Colonic mucosa (tissue), 4 donors: Measurements from ENCODE around the gene GSG1L. TPM values are rescaled to one million over a fixed set of nuclear protein-coding genes. Genes with fewer than 3 reads are reported as not detected.

Experiments
- DNase-seq: peaks from one replicate; pipeline ENCODE4 v3.0.0-alpha.2; 2020
- H3K27ac ChIP-seq: fragments of 200-600 bp; one replicate; pipeline ENCODE4 v1.8.0; 2021
- H3K27me3 ChIP-seq: fragments of 200-600 bp; one replicate; pipeline ENCODE4 v1.8.0; 2021
- H3K36me3 ChIP-seq: fragments of 200-600 bp; one replicate; pipeline ENCODE4 v1.8.0; 2021
- H3K4me1 ChIP-seq: fragments of 200-600 bp; one replicate; pipeline ENCODE4 v1.8.0; 2021; ENCODE audit warnings: mild to moderate bottlenecking
- H3K4me3 ChIP-seq: fragments of 200-600 bp; one replicate; pipeline ENCODE4 v1.8.0; 2021
- H3K9ac ChIP-seq, 2 donors: one replicate each; pipeline ENCODE4 v1.7.0; 2013; ENCODE audit warnings: control low read depth in 2 of 2, low read depth in 2 of 2, low read length in 2 of 2
- H3K9me3 ChIP-seq: fragments of 200-600 bp; one replicate; pipeline ENCODE4 v1.8.0; 2021
- CTCF ChIP-seq: fragments of 200-600 bp; IDR thresholded peaks from one replicate; pipeline ENCODE4 v1.8.0; 2022; ENCODE audit warnings: antibody characterized with exemption, mild to moderate bottlenecking
- intact Hi-C: fragments of 100-400 bp; cut with DNase I; formaldehyde crosslinking; loops from one replicate; pipeline ENCODE4 v1.14.1; 2022
- total RNA-seq, 2 donors: library from RNA; stranded (reverse); fragmentation: NEBNext Ultra II Directional in 1 of 2; extraction: Animal tissue kit (Norgen Biotek cat#: 25700) in 1 of 2; gene quantifications; one replicate each; pipeline ENCODE4 v1.2.1, GENCODE V29; 2021
- donor health status: healthy.
- donor health status: DM: no; HTN: no; CAD: no.
- donor health status: DM: no; HTN: no; CAD: no.

Gene GSG1L
- total RNA-seq, 2 donors from 2014 or later = 0.13 to 0.15 TPM

GRCh38 chr16:27867122-27868110 lies 196.1 kb downstream of the GSG1L start:
- intact Hi-C loops = no loop called here
- no peaks in the 10 kb centered on the region for H3K9me3 ChIP-seq

GRCh38 chr16:27863377-27863776 lies 200.1 kb downstream of the GSG1L start:
- Histone ChIP-seq H3K9ac (no peak overlapping the region), H3K27me3 (no peaks in the 10 kb centered on the region), H3K36me3 (no peaks in the 10 kb centered on the region), H3K27ac (no peak overlapping the region), H3K4me1 (no peaks in the 10 kb centered on the region), H3K9me3 (no peaks in the 10 kb centered on the region), H3K4me3 (no peak overlapping the region)
- no peak for DNase-seq
- intact Hi-C loops = no loop called here
- no peak for TF ChIP-seq CTCF

More at GRCh38 chr16:27867122-27868110, 196.1 kb downstream of the GSG1L start:
- Histone ChIP-seq H3K27me3 (no peaks in the 10 kb centered on the region), H3K36me3 (no peaks in the 10 kb centered on the region), H3K4me3 (no peak overlapping the region), H3K4me1 (no peaks in the 10 kb centered on the region), H3K9ac (no peak overlapping the region), H3K27ac (no peak overlapping the region)
- DNase-seq = peak; percentile 85
- TF ChIP-seq CTCF = peak; percentile 25

- no peak overlapping the region for H3K27ac ChIP-seq
- H3K27me3 ChIP-seq = no peaks in the 10 kb centered on the region
- no peak for DNase-seq
- no peaks in the 10 kb centered on the region for H3K9me3 ChIP-seq
- intact Hi-C loops = no loop called here
- no peaks in the 10 kb centered on the region for H3K36me3 ChIP-seq
- H3K4me3 ChIP-seq = no peak overlapping the region
- TF ChIP-seq CTCF = no peak
- H3K9ac ChIP-seq = no peak overlapping the region
- no peaks in the 10 kb centered on the region for H3K4me1 ChIP-seq
These were observed 200.6 kb downstream of the GSG1L start for GRCh38 chr16:27862953-27863352.

GRCh38 chr16:27860091-27860490 lies 203.4 kb downstream of the GSG1L start:
- TF ChIP-seq CTCF = no peak
- Histone ChIP-seq H3K4me1 (no peaks in the 10 kb centered on the region), H3K9ac (no peak overlapping the region), H3K27me3 (no peaks in the 10 kb centered on the region), H3K36me3 (no peaks in the 10 kb centered on the region), H3K9me3 (no peaks in the 10 kb centered on the region), H3K27ac (no peak overlapping the region), H3K4me3 (no peak overlapping the region)
- intact Hi-C loops = no loop called here
- DNase-seq = no peak

- H3K27me3 ChIP-seq = no peaks in the 10 kb centered on the region
- DNase-seq = no peak
- no peaks in the 10 kb centered on the region for H3K9me3 ChIP-seq
- intact Hi-C loops = no loop called here
- H3K36me3 ChIP-seq = no peaks in the 10 kb centered on the region
- H3K4me3 ChIP-seq = no peak overlapping the region
- no peak overlapping the region for H3K9ac ChIP-seq
- no peak overlapping the region for H3K27ac ChIP-seq
- TF ChIP-seq CTCF = no peak
- no peaks in the 10 kb centered on the region for H3K4me1 ChIP-seq
These were observed 204.5 kb downstream of the GSG1L start for GRCh38 chr16:27859020-27859419.
